CD4-positive, alpha-beta T cell treated with Interleukin-4 for 1 hour (primary cell): ENCODE measurements around the gene RC3H1.
"Not testable (repeated sequence)": the region's sequence is repeated elsewhere in the genome, so short reads cannot be mapped to it uniquely, and the experiment has no call there.

Experiments used
- DNase-seq, 2 donors: peaks; one replicate each; pipeline ENCODE4 v3.0.0-alpha.2; 2020 to 2022

RC3H1 gene, protein sequence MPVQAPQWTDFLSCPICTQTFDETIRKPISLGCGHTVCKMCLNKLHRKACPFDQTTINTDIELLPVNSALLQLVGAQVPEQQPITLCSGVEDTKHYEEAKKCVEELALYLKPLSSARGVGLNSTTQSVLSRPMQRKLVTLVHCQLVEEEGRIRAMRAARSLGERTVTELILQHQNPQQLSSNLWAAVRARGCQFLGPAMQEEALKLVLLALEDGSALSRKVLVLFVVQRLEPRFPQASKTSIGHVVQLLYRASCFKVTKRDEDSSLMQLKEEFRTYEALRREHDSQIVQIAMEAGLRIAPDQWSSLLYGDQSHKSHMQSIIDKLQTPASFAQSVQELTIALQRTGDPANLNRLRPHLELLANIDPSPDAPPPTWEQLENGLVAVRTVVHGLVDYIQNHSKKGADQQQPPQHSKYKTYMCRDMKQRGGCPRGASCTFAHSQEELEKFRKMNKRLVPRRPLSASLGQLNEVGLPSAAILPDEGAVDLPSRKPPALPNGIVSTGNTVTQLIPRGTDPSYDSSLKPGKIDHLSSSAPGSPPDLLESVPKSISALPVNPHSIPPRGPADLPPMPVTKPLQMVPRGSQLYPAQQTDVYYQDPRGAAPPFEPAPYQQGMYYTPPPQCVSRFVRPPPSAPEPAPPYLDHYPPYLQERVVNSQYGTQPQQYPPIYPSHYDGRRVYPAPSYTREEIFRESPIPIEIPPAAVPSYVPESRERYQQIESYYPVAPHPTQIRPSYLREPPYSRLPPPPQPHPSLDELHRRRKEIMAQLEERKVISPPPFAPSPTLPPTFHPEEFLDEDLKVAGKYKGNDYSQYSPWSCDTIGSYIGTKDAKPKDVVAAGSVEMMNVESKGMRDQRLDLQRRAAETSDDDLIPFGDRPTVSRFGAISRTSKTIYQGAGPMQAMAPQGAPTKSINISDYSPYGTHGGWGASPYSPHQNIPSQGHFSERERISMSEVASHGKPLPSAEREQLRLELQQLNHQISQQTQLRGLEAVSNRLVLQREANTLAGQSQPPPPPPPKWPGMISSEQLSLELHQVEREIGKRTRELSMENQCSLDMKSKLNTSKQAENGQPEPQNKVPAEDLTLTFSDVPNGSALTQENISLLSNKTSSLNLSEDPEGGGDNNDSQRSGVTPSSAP

DNA sequence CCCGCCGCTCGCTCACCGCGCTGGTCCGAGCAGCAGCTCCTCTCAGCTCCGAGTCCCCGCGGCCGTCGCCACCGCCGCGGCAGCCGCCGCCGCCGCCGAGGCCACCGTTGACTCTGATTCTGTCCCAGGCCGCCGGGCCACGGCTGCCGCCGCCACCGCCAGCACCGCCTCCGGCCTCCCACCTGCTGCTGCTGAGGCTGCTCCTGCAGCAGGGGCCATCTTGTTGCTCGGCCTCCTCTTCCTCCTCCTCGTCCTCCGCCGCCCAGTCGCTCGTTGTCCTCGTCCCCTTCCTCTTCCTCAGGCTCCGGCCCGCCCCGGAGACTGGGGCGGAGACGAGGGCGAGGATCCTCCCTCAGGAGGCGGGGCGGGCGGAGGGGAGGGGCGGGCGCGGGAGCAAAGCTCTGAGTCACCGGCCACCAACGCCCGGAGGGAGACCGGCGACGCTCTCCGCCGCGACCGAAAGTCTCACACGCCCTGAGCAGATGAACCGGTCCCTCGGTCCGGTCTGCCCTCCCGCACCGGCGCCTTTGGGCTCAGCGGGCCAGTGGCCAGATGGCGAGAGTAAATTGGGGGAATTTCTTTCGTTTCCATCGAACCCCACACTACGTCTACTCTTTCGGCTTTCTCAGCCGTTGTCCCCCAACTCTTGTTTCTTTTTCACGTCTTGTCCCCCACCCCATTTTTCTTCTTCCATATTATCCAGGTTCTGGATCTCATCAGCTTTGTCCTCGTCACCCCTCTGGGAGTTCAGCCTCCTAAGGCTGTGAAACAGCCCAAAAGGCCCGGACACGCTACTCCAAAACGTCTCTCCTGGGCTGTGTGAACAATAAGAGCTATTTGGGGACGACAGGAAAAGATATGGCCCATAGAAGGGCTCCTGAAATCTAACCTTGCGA lies at the start of gene RC3H1:
TSS of gene RC3H1 (minus strand) at position 278 of the 896 bp plus-strand sequence. CDS start 29,372 bp downstream, outside the sequence.
- DNase-seq: peak; percentile 91 to 92

DNA sequence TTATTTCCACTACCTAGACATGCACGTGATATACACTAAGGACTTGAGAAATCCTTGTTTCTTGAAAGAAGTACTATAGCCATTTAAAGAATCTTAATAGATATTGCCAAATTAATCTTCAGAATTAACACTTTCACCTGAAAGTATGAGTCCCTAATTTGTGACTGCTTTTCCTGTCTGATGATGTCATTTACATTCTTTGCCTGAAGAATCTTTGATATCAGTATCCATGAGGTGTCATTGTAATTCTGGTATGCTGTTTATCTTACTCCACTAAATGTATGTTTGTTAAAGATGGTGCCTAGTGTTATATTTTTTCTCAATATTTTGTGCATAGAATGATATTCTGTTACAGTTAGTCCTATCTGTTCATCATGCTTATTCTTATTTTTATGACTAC lies 48.5 kb upstream of the RC3H1 start:
- DNase-seq: no peak

DNA sequence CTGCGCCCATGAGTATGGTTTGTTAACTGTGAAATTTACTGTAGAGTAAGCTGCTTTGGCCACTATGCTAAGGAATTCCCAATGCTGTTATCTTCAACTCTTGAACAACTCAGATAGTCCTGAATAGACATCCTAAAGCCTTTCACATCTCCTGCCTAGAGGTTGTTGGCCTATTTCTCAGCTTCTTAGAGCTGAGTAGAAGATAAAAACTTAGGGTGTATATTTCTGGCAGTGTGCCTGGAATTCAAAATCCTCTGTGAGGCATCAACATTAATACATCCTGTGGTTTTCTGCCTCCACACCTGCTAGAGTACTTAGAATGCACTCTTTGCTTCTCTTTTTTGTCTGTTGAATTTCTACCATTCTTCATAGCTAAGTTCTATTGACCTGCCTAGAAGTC lies 45.8 kb upstream of the RC3H1 start:
- no peak for DNase-seq

DNA sequence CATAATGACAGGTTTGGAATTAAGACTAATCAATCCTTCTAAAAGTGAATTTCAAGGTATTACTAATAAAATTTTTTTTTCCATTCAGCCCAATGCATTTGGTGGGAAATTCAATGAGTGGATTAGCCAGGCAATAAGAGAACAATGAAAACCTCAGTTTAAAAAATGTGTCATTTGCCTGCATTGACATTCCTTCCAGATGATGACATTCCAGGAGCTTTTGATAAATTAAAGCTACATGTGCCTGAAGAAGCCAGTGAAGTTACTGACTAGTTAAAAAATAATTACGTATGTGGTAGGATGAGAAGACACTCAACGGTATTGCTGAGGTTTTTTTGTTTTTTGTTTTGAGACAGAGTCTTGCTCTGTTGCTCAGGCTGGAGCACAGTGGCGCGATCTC lies 37.9 kb upstream of the RC3H1 start:
- no peak for DNase-seq

DNA sequence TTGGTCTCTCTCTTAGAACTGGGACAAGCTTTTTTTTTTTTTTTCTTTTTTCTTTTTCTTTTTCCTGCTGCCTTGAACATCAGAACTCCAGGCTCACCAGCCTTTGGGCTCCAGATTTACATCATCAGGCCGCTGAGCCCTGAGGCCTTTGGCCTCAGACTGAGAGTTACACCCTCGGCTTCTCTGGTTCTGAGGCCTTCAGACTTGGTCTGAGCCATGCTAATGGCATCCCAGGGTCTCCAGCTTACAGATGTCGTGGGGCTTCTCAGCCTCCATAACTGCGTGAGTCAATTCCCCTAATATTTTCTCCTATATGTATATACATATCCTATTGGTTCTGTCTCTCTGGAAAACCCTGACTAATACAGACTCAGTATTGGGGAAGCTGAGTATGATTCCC lies 36.5 kb upstream of the RC3H1 start:
- DNase-seq: no peak

DNA sequence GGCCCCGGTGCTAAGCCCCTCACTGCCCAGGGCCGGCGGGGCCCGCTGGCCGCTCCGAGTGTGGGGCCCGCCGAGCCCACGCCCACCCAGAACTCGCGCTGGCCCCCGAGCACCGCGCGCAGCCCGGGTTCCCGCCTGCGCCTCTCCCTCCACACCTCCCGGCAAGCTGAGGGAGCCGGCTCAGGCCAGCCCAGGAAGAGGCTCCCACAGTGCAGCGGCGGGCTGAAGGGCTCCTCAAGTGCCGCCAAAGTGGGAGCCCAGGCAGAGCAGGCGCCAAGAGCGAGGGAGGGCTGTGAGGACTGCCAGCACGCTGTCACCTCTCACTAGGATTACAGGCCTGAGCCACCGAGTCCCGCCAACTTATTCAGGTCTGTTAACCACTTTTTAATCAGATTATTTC lies 34.5 kb upstream of the RC3H1 start:
- DNase-seq: not testable (repeated sequence)

DNA sequence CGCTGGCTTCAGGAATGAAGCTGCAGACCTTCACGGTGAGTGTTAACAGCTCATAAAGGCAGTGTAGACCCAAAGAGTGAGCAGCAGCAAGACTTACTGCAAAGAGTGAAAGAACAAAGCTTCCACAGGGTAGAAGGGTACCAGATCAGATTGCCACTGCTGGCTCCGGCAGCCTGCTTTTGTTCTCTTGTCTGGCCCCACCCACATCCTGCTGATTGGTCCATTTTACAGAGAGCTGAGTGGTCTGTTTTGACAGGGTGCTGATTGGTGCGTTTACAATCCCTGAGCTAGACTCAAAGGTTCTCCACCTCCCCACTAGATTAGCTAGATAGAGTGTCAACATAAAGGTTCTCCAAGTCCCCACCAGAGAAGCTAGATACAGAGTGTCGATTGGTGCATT lies 33.6 kb upstream of the RC3H1 start:
- not testable (repeated sequence) for DNase-seq

DNA sequence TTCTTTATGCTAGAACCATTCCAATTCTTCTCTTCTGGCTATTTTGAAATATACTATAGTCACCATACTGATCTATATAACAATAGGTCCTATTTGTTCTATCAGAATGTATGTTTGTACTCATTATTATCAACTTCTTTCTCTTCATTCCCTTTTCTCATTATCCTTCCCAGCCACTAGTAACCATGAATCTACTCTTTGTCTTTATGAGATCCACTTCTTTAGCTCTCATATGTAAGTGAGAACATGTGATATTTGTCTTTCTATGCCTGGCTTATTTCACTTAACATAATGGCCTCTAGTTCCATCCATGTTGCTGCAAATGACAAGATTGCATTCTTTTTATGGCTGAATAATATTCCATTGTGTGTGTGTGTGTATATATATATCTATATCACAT lies 31.7 kb upstream of the RC3H1 start:
- DNase-seq: no peak

DNA sequence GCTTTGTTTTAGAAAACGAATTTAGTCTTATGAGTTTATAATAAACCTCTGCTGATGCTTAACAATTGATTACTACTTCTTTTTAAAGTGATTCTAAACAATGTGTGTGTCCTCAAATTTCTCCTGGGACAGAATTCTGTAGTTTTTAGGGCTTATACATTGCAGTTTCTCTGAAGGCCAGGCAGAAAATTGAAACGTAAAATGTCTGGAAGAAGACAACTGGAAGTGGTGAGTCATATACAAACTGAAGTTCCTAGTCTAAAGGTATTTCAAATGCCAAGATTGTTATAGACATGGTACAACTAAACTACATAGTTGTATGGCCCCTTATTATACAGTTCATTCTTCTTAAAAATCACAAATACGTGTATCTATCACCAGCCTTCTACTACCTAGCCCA lies 30.5 kb upstream of the RC3H1 start:
- DNase-seq: no peak

DNA sequence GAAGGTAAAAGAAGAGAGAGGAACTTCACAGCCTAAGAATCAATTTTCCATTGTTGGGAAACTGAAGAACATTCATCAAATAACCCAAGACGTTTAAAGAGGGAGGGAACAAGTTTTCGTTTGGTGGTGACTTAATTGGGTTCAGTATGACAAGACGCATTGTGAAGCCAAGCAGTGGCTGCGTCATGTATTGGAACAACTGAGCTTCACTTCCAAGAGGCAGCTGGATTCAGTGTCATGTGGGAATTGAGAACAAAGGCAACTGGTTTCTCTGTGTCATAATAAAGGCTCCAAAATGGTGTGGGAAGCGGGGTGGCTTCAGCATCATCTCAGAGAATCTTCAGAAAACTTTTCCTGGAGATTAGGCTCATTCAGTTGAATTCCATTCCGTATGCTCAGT lies 29.8 kb upstream of the RC3H1 start:
- no peak for DNase-seq

DNA sequence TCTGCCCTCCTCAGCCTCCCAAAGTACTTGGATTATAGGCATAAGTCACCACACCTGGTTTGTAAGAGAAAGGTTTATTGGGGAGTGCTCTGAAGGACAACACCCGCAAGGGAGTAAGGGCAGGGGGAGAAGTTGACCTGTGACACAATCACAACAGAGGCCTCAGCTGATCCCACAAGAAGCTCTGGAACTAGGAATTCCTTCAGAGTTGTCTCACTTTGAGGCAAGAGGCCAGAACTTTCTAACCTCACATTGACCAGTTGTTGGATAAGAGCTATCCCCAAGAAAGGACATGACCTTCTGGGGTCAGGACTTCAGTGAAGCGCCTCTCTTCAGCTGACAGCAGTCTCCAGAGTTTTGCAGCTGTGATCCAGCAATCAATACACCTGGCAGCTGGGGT lies 27.4 kb upstream of the RC3H1 start:
- no peak for DNase-seq

DNA sequence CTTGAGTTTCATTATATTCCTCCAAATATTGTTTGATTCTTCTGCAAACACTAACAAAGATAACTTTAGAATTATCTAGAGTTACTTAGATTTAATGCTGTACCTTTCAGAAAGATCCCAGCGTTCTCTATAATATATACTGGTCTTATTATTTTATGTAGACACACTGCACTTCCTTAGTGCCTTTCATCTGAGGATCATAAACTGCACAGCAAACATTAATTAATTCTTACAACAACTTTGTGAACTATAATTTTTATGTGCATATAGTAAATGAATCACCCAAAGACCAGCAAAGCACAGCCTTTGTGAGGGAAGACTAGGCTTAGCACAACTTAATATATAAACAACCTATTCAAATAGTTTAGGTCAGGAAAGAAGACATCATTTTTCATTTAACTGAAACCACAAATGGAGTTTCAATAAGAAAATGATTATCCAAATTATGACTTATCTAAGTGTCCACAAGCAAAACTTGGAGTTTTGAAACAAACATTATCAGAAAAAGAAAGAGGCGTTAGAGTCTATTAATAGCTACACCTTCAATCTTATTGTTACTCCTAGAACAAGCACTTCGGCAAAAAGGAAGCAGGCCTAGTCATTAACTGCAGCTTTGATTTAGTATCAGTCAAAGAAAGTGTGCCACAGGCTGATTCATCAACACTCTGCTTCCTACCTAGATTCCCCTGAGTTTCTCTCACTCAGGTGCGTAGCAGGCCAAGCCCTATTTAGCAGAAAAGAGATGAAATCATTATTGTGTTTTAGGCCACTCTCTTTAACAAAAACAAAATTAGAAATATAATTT lies 22.5 kb upstream of the RC3H1 start:
- DNase-seq: no peak

DNA sequence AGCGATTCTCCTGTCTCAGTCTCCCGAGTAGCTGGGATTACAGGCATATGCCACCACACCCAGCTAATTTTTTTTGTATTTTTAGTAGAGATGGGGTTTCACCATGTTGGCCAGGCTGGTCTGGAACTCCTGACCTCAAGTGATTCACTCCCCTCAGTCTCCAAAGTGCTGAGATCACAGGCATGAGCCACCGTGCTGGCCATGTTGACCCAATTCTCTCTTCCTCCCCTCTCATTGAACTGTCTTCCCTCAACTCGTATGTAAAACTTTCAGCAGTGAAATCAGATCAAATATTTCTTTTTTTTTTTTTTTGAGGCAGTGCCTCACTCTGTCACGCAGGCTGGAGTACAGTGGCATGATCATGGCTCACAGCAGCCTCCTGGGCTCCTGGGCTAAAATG lies 20.4 kb upstream of the RC3H1 start:
- DNase-seq: not testable (repeated sequence)

DNA sequence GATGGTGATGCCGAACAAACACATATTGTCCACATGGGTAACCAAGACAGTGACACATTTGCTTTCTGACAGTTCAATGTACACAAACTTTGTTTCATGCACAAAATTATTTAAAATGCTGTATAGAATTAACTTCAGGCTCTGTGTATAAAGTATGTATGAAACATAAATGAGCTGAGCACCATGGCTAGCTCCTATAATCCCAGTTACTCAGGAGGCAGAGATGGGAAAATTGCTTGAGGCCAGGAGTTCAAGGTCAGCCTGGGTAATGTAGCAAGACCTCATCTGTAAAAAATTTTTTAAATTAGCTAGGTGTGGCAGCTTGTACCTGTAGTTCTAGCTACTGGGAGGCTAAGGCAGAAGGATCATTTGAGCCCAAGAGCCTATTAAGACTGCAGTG lies 19.2 kb upstream of the RC3H1 start:
- DNase-seq: no peak

DNA sequence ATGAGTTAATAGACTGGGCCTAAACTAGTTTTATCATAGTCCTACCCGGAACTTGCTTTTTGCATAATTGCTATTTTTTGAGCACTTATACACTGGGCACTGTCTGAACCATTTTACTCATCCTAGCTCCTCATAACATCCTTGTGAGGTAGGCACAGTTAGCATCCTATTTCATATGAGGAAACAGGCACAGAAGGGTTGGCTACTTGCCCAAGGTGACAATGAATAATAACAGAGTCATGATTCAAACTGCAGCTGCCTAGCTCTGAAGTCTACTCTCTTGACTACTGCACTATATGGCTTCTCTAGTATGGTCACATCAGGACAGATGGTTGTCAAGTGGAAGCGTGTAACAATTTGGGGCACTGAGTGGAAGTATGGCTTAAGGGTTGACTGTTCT lies 18.2 kb upstream of the RC3H1 start:
- DNase-seq: no peak

DNA sequence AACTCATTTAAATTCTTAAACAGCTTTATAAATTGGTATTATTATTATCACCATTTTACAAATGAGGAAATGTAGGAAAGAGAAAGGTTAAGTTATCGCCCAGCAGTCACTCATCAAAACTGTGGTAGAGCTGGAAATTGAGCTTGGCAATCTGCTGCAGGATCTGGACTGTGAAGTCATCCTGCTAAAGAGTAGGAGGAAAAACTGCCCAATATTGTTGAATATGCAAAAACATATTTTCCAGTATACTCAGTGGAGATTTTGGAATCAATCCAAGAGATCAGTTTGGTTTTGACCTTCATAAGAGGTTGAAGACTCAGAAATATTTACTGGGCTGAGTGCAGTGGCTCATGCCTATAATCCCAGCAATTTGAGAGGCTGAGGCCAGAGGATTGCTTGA lies 16.9 kb upstream of the RC3H1 start:
- no peak for DNase-seq

DNA sequence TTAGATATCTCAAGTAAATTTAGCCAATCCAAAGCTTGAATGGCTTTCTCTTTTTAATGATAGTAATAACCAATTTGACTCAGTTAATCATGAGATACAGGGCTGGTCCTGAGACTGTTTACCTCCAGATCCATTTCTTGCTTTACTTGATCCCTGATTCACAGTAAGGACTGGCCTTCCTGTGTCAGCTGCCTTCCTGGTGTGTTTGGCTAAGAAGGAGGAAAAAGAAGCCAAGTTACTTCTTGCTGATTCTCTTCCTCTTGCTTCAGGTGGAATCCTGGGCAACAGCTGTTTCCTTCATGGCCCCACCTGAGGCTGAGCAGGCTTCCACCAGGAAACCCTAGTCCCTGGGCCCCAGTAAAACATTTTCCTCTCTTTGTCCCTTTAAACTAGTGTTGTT lies 14.6 kb upstream of the RC3H1 start:
- no peak for DNase-seq

DNA sequence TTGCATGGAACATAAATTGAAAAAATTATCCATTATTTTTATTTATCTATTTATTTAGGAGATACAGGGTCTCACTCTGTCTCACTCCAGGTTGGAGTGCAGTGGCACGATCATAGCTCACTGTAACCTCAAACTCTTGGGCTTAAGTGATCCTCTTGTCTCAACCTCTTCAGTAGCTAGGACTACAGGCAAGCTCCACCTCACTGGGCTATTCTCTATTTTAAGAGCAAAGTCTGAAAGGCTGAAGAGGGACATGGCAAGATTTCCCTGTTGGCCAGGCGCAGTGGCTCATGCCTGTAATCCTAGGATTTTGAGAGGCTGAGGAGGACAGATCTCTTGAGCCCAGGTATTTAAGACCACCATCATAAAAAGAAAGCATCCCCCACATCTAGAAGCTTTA lies 14.0 kb upstream of the RC3H1 start:
- DNase-seq: no peak

DNA sequence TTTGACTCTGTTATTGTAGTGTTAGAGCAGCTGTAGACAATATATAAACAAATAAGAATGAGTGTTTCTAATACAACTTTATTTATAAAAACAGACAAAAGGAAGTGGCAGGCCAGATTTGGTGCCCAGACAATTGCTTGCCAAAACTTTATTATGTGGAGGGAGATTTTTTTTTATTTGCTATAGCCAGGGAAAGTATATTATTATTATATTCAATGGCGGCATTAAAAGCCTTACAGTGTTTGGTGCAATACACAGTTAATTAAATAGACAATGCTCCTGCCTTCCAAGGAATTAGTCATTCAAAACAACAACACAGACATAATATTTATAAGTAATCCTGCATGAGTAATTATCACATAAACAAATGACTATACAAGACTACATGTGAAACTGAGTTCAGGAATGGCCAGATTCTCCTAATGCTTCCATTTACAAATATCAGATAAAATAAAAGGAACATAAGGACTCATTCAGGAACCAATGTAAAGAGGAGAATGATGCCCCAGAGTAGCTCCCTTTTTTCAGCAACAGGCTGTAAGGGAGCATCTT lies 10.6 kb upstream of the RC3H1 start:
- no peak for DNase-seq

DNA sequence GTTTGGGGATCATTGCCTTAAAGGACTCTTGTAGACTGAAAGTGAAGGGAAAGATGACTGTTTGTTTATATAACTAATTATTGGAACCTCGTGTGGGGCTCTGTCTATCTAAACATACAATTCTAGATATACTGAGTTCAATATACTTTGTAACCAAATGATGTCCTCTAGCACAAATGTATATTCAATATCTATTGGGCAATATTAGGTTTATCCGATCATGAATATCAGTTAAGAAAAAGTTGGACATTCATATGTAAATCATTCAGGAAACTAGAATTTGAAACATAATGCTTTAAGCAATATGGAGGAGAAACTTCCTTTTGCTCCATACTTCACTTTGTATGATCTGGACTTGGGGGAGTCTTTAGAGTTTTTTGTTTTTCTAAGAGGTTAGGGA lies 8.9 kb upstream of the RC3H1 start:
- DNase-seq: no peak

DNA sequence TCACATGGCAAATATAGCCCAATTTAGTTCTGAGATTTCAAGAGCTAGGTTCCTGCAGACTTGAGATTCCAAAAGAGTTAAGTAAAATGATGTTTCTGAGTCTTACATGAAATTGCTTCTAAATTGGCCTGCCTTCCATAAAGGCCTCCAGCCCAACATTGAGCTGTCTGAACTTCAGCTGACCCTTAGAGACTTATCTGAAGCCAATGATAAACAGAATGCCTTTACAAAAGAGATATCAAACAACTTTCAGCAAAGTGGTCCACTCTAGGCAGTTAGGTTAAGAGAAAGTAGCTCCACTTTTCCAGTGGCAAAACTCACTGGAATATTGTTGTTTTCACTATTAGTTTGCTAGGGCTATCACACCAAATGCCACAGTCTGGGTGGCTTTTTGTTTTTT lies 6.3 kb upstream of the RC3H1 start:
- DNase-seq: no peak
